HEK293 (cell line): ENCODE data around the gene C1QB.

ENCODE experiments used
- CTCF ChIA-PET: fragments of 350-600 bp; formaldehyde crosslinking; extraction: SDS; loops from one replicate; lab custom pipeline; 2021; ENCODE audit warnings: antibody characterized with exemption; lab: Yijun Ruan, JAX
- POLR2A ChIA-PET: fragments of 300-600 bp; formaldehyde crosslinking; extraction: SDS; loops from one replicate; lab custom pipeline; 2020; ENCODE audit warnings: antibody characterized with exemption, inconsistent platforms; lab: Yijun Ruan, JAX
- H3K27ac ChIP-seq: fragments of 200-500 bp; sonication (Bioruptor generic); 2 replicates; pipeline ENCODE4 v1.5.1; 2014; ENCODE audit warnings: low read depth, low read length, control low read depth, inconsistent platforms; ENCODE audit errors: extremely low read depth
- H3K36me3 ChIP-seq, 2 experiments: fragments of 200-500 bp in 1 of 2; sonication (Bioruptor generic) in 1 of 2; 1 replicate in 1 of 2; 2 replicates in 1 of 2; pipeline ENCODE4 v1.5.1; 2014 to 2017; ENCODE audit warnings: inconsistent platforms in 2 of 2, low read length in 2 of 2; ENCODE audit not compliant: control insufficient read depth in 2 of 2, insufficient read depth in 1 of 2
- H3K4me1 ChIP-seq: fragments of 200-500 bp; sonication (Bioruptor generic); 2 replicates; pipeline ENCODE4 v1.5.1; 2014; ENCODE audit warnings: mild to moderate bottlenecking, low read length, inconsistent platforms; ENCODE audit not compliant: control insufficient read depth, insufficient read depth
- H3K4me3 ChIP-seq: 2 replicates; pipeline ENCODE4 v1.5.1; 2011; ENCODE audit warnings: low read depth, mild to moderate bottlenecking, control low read depth, low read length, moderate library complexity
- H3K9me3 ChIP-seq: fragments of 200-500 bp; sonication (Bioruptor generic); 2 replicates; pipeline ENCODE4 v1.5.1; 2014; ENCODE audit warnings: low read depth, low read length, inconsistent platforms; ENCODE audit not compliant: control insufficient read depth, insufficient read depth
- CTCF ChIP-seq: fragments of 450-650 bp; formaldehyde crosslinking; IDR thresholded peaks from 2 replicates; pipeline ENCODE4 v1.5.1; 2016; ENCODE audit warnings: missing biosample characterization, missing genetic modification characterization
- HIC1 ChIP-seq: fragments of 450-650 bp; formaldehyde crosslinking; IDR thresholded peaks from 2 replicates; pipeline ENCODE4 v1.5.1; 2016; ENCODE audit warnings: missing biosample characterization, missing genetic modification characterization
- KLF7 ChIP-seq: fragments of 450-650 bp; formaldehyde crosslinking; IDR thresholded peaks from 2 replicates; pipeline ENCODE4 v1.5.1; 2016; ENCODE audit warnings: missing biosample characterization, missing genetic modification characterization, borderline replicate concordance
- PBX3 ChIP-seq: sonication (generic); formaldehyde crosslinking; IDR thresholded peaks from 2 replicates; pipeline ENCODE4 v1.8.1; 2022; ENCODE audit warnings: mild to moderate bottlenecking, moderate library complexity, missing genetic modification reagents
- YY2 ChIP-seq: fragments of 450-650 bp; formaldehyde crosslinking; IDR thresholded peaks from 2 replicates; pipeline ENCODE4 v1.5.1; 2016; ENCODE audit warnings: missing biosample characterization, missing genetic modification characterization
- ZFHX2 ChIP-seq: fragments of 450-650 bp; formaldehyde crosslinking; conservative IDR thresholded peaks from 2 replicates; pipeline ENCODE4 v1.5.1; 2016; ENCODE audit warnings: missing biosample characterization, missing genetic modification characterization
- ZNF23 ChIP-seq: fragments of 450-650 bp; formaldehyde crosslinking; IDR thresholded peaks from 2 replicates; pipeline ENCODE4 v1.5.1; 2016; ENCODE audit warnings: missing biosample characterization, missing genetic modification characterization, borderline replicate concordance
- ZNF280D ChIP-seq: fragments of 450-650 bp; formaldehyde crosslinking; IDR thresholded peaks from 2 replicates; pipeline ENCODE4 v1.5.1; 2016; ENCODE audit warnings: missing biosample characterization, missing genetic modification characterization
- ZNF514 ChIP-seq: fragments of 450-650 bp; formaldehyde crosslinking; IDR thresholded peaks from 2 replicates; pipeline ENCODE4 v1.5.1; 2016; ENCODE audit warnings: missing biosample characterization, missing genetic modification characterization
- ZNF518A ChIP-seq: fragments of 450-650 bp; formaldehyde crosslinking; conservative IDR thresholded peaks from 2 replicates; pipeline ENCODE4 v1.5.1; 2016; ENCODE audit warnings: low read depth, missing biosample characterization, missing genetic modification characterization
- ZNF677 ChIP-seq: fragments of 450-650 bp; IDR thresholded peaks from 2 replicates; pipeline ENCODE4 v1.5.0; 2018; ENCODE audit warnings: missing biosample characterization, mild to moderate bottlenecking, missing genetic modification characterization, moderate library complexity

C1QB gene

GRCh38 chr1:22685591-22686059 is 32.6 kb downstream of the C1QB start (continued):
- TF ChIP-seq PBX3 (CRISPR knock-in tag) (no peak), YY2 (tag by site-specific recombination) (no peak), ZNF23 (tag by site-specific recombination) (no peak), ZFHX2 (tag by site-specific recombination) (peak; percentile 99), ZNF518A (no peak), HIC1 (tag by site-specific recombination) (no peak), CTCF (tag by site-specific recombination) (no peak), KLF7 (tag by site-specific recombination) (no peak), ZNF677 (no peak)
- TF ChIP-seq, all 188 proteins: peak for 4

- ChIA-PET POLR2A (no interaction called here), CTCF (interaction anchor here (0.6 to 1.9 kb wide), 3 partner anchors 14 to 665 kb away, joined by 3 to 7 read pairs (median 4); no protein-coding TSS in a partner anchor)
- no peaks in the 10 kb centered on the region for H3K9me3 ChIP-seq
- no peaks in the 10 kb centered on the region for H3K36me3 ChIP-seq
- no peaks in the 10 kb centered on the region for H3K4me1 ChIP-seq
- TF ChIP-seq ZNF280D (no peak), ZNF514 (no peak)
- TF ChIP-seq, all 188 proteins: peak for 0
- Histone ChIP-seq H3K27ac (no peak overlapping the region), H3K4me3 (no peak overlapping the region)
Observed at GRCh38 chr1:22687191-22687590, 34.2 kb downstream of the C1QB start.
